DOHH2 (cell line): ENCODE data around the gene AEBP2.

Source experiments
- CTCF ChIP-seq: fragments of 200-600 bp; sonication (generic); IDR thresholded peaks from one replicate; pipeline ENCODE4 v1.5.1; 2014; ENCODE audit warnings: antibody characterized with exemption, mild to moderate bottlenecking, low read depth, low read length; ENCODE audit not compliant: poor library complexity, severe bottlenecking
- EZH2phosphoT487 ChIP-seq: fragments of 200-600 bp; sonication (generic); IDR thresholded peaks from 2 replicates; pipeline ENCODE4 v1.6.1; 2017; ENCODE audit warnings: borderline replicate concordance, mild to moderate bottlenecking, antibody characterized with exemption, low read length, moderate library complexity, mixed read lengths

GRCh38 chr12:19415563-19415962 lies 23.7 kb upstream of the AEBP2 start:
- TF ChIP-seq CTCF (no peak), EZH2phosphoT487 (no peak)
